H1 (cell line): ENCODE measurements around the gene GPS1. TPM values are rescaled to one million over a fixed set of nuclear protein-coding genes. Genes with fewer than 3 reads are reported as not detected.

Experiments
- CTCF ChIA-PET: fragments of 300-600 bp; sonication (Branson Sonifier 250); formaldehyde crosslinking; loops from one replicate; lab custom pipeline; 2021; ENCODE audit not compliant: partially characterized antibody; lab: Charles Lee
- POLR2A ChIA-PET: fragments of 300-600 bp; sonication (Branson Sonifier 250); formaldehyde crosslinking; loops from one replicate; lab custom pipeline; 2021; ENCODE audit warnings: inconsistent platforms; ENCODE audit not compliant: partially characterized antibody; lab: Charles Lee
- DNase-seq, 2 experiments: peaks; one replicate each; pipeline versions ENCODE4 v3.0.0 to v3.0.0-alpha.2; 2010 to 2022; ENCODE audit warnings: low spot score in 2 of 2, low read depth in 1 of 2, mixed read lengths in 1 of 2
- FAIRE-seq: peaks from 2 replicates; lab custom pipeline; 2011; peaks lifted over from hg19 to GRCh38; lab: Jason Lieb, UNC
- H2AFZ ChIP-seq: 2 replicates; pipeline ENCODE4 v1.8.1; 2012; ENCODE audit warnings: low read length, inconsistent platforms
- H2AK5ac ChIP-seq: 2 replicates; pipeline ENCODE4 v1.6.1; 2013; ENCODE audit warnings: low read depth, low read length
- H2BK120ac ChIP-seq: replicated peaks from 2 replicates; pipeline ENCODE3; 2013; ENCODE audit warnings: low read depth, low read length, inconsistent platforms
- H2BK12ac ChIP-seq: 2 replicates; pipeline ENCODE4 v1.6.1; 2013; ENCODE audit warnings: low read depth, low read length
- H2BK15ac ChIP-seq: 2 replicates; pipeline ENCODE4 v1.6.1; 2013; ENCODE audit warnings: low read length
- H2BK20ac ChIP-seq: 2 replicates; pipeline ENCODE4 v1.6.1; 2013; ENCODE audit warnings: low read length
- H2BK5ac ChIP-seq: 2 replicates; pipeline ENCODE4 v1.6.1; 2013; ENCODE audit warnings: low read depth, low read length
- H3K14ac ChIP-seq: 2 replicates; pipeline ENCODE4 v1.6.1; 2013; ENCODE audit warnings: inconsistent platforms; ENCODE audit not compliant: insufficient read length
- H3K18ac ChIP-seq: 2 replicates; pipeline ENCODE4 v1.6.1; 2013; ENCODE audit warnings: low read length; ENCODE audit errors: extremely low read depth
- H3K23ac ChIP-seq: 2 replicates; pipeline ENCODE4 v1.6.1; 2013; ENCODE audit warnings: inconsistent platforms; ENCODE audit not compliant: insufficient read length
- H3K23me2 ChIP-seq: 2 replicates; pipeline ENCODE4 v1.6.1; 2013; ENCODE audit warnings: low read depth, low read length
- H3K27ac ChIP-seq: 2 replicates; pipeline ENCODE4 v1.6.1; 2011; ENCODE audit warnings: low read depth, low read length, inconsistent platforms
- H3K27me3 ChIP-seq, 4 experiments: replicated peaks in 1 of 4; 1 replicate in 1 of 4; 2 replicates in 3 of 4; pipeline versions ENCODE4 v1.6.1 to v1.8.1; 2011 to 2013; ENCODE audit warnings: low read length in 3 of 4, mild to moderate bottlenecking in 3 of 4, inconsistent platforms in 2 of 4, mixed read lengths in 2 of 4, moderate library complexity in 1 of 4; ENCODE audit not compliant: control insufficient read depth in 3 of 4, insufficient read depth in 3 of 4; ENCODE audit errors: extremely low read depth in 1 of 4
- H3K36me3 ChIP-seq, 4 experiments: 2 replicates each; pipeline versions ENCODE4 v1.6.1 to v1.8.1; 2011 to 2013; ENCODE audit warnings: mild to moderate bottlenecking in 4 of 4, low read length in 3 of 4, moderate library complexity in 2 of 4, control low read depth in 1 of 4, inconsistent platforms in 1 of 4; ENCODE audit not compliant: insufficient read depth in 4 of 4, control insufficient read depth in 2 of 4
- H3K4ac ChIP-seq: replicated peaks from 2 replicates; pipeline ENCODE3; 2013; ENCODE audit warnings: low read length, low read depth, mixed read lengths, inconsistent platforms; ENCODE audit not compliant: insufficient read length
- H3K4me1 ChIP-seq, 4 experiments: replicated peaks in 1 of 4; 1 replicate in 1 of 4; 2 replicates in 3 of 4; pipeline versions ENCODE4 v1.6.1 to v1.8.1; 2011 to 2013; ENCODE audit warnings: low read length in 3 of 4, inconsistent platforms in 2 of 4, mixed read lengths in 1 of 4; ENCODE audit not compliant: insufficient read depth in 4 of 4, control insufficient read depth in 3 of 4
- H3K4me2 ChIP-seq, 2 experiments: 2 replicates each; pipeline versions ENCODE4 v1.6.1 to v1.8.1; 2011 to 2013; ENCODE audit warnings: low read depth in 2 of 2, low read length in 2 of 2, control low read depth in 1 of 2, inconsistent platforms in 1 of 2, mild to moderate bottlenecking in 1 of 2; ENCODE audit not compliant: insufficient read depth in 1 of 2
- H3K4me3 ChIP-seq, 4 experiments: fragments of 200-600, 300-600 bp in 1 of 4; sonication (generic), shearing (Covaris generic), sonication (Bioruptor Twin) in 1 of 4; 2 replicates each; pipeline versions ENCODE4 v1.5.1 to v1.8.1; 2011 to 2016; ENCODE audit warnings: low read length in 4 of 4, low read depth in 3 of 4, control low read depth in 2 of 4, inconsistent platforms in 2 of 4, mild to moderate bottlenecking in 2 of 4, mixed read lengths in 1 of 4, moderate library complexity in 1 of 4; ENCODE audit not compliant: insufficient read depth in 2 of 4; ENCODE audit errors: extremely low read depth in 1 of 4
- H3K56ac ChIP-seq: replicated peaks from 2 replicates; pipeline ENCODE3; 2013; ENCODE audit warnings: low read depth, mild to moderate bottlenecking, mixed read lengths, low read length, inconsistent platforms; ENCODE audit not compliant: insufficient read length
- H3K79me1 ChIP-seq: 2 replicates; pipeline ENCODE4 v1.6.1; 2013; ENCODE audit warnings: low read depth, low read length, control low read depth
- H3K79me2 ChIP-seq, 2 experiments: 2 replicates each; pipeline versions ENCODE4 v1.6.1 to v1.8.1; 2012 to 2013; ENCODE audit warnings: low read length in 2 of 2, mild to moderate bottlenecking in 2 of 2, inconsistent platforms in 1 of 2; ENCODE audit not compliant: insufficient read depth in 2 of 2, control insufficient read depth in 1 of 2
- H3K9ac ChIP-seq, 4 experiments: replicated peaks in 1 of 4; 1 replicate in 1 of 4; 2 replicates in 3 of 4; pipeline versions ENCODE4 v1.6.1 to v1.8.1; 2011 to 2013; ENCODE audit warnings: low read depth in 3 of 4, low read length in 3 of 4, control low read depth in 2 of 4, mild to moderate bottlenecking in 2 of 4, moderate library complexity in 2 of 4, inconsistent platforms in 1 of 4; ENCODE audit errors: extremely low read depth in 1 of 4
- H3K9me3 ChIP-seq, 2 experiments: 2 replicates each; pipeline versions ENCODE4 v1.6.1 to v1.8.1; 2012 to 2013; ENCODE audit warnings: mild to moderate bottlenecking in 2 of 2, moderate library complexity in 2 of 2, control low read depth in 1 of 2, inconsistent platforms in 1 of 2, low read depth in 1 of 2, low read length in 1 of 2, mixed read lengths in 1 of 2; ENCODE audit not compliant: insufficient read depth in 2 of 2
- H4K20me1 ChIP-seq, 2 experiments: replicated peaks in 1 of 2; 2 replicates each; pipeline versions ENCODE3 to v1.8.1; 2011 to 2013; ENCODE audit warnings: inconsistent platforms in 2 of 2, low read length in 2 of 2, mild to moderate bottlenecking in 1 of 2; ENCODE audit not compliant: insufficient read depth in 2 of 2, control insufficient read depth in 1 of 2
- H4K5ac ChIP-seq: 2 replicates; pipeline ENCODE4 v1.6.1; 2013; ENCODE audit warnings: low read length, low read depth, mixed read lengths, inconsistent platforms; ENCODE audit not compliant: insufficient read length
- H4K8ac ChIP-seq: 2 replicates; pipeline ENCODE4 v1.8.0; 2013; ENCODE audit warnings: mild to moderate bottlenecking, moderate library complexity, low read length, inconsistent platforms; ENCODE audit not compliant: insufficient read depth; ENCODE audit errors: extremely low read depth
- H4K91ac ChIP-seq: replicated peaks from 2 replicates; pipeline ENCODE3; 2013; ENCODE audit warnings: low read length, mixed read lengths, inconsistent platforms; ENCODE audit not compliant: insufficient read length
- ATF2 ChIP-seq: IDR thresholded peaks from 2 replicates; pipeline ENCODE4 v1.6.1; 2012; ENCODE audit warnings: low read length, inconsistent platforms
- CBX5 ChIP-seq: fragments of 300-800, 300-1000 bp; sonication (generic); IDR thresholded peaks from 2 replicates; pipeline ENCODE4 v1.7.1; 2016; ENCODE audit warnings: antibody characterized with exemption, low read length, low read depth
- POLR2A ChIP-seq, 2 experiments: IDR thresholded peaks; 1 replicate in 1 of 2; 2 replicates in 1 of 2; pipeline ENCODE4 v1.6.1; 2011; ENCODE audit warnings: low read depth in 2 of 2, low read length in 2 of 2, mild to moderate bottlenecking in 2 of 2; ENCODE audit errors: control extremely low read depth in 1 of 2
- SP1 ChIP-seq: IDR thresholded peaks from 2 replicates; pipeline ENCODE4 v1.6.1; 2011; ENCODE audit warnings: low read depth, low read length
- WGBS, 2 experiments: shearing (Covaris generic) in 1 of 2; methylation state at CpG; one replicate each; pipeline versions ENCODE4 v1.1.6 to v1.1.7; 2013 to 2015; ENCODE audit warnings: low lambda C conversion rate in 2 of 2, mixed read lengths in 2 of 2, inconsistent platforms in 1 of 2, low coverage in 1 of 2, missing lambda C conversion rate in 1 of 2; ENCODE audit not compliant: insufficient replicate concordance in 2 of 2, insufficient coverage in 1 of 2, insufficient read length in 1 of 2; ENCODE audit errors: extremely low coverage in 1 of 2, missing lambda C conversion rate in 1 of 2; 5-methylcytosine and 5-hydroxymethylcytosine counted together
- polyA plus RNA-seq, 7 experiments: library from polyadenylated mRNA; depleted of rRNA in 3 of 7; stranded (reverse) in 5 of 7; unstranded in 2 of 7; fragments of >200 nt in 5 of 7; fragments of 200-250 nt in 2 of 7; gene quantifications; 1 replicate in 5 of 7; 2 replicates in 1 of 7; 4 replicates in 1 of 7; pipeline versions ENCODE4 v1.2.1 to v1.2.3, GENCODE V29; 2011 to 2013; ENCODE audit warnings: missing spikeins in 2 of 7, mixed read lengths in 2 of 7
- total RNA-seq: library from RNA; stranded (reverse); fragmentation: NEBNext Ultra II Directional; extraction: Animal tissue kit (Norgen Biotek cat#: 25700); gene quantifications from 2 replicates; pipeline ENCODE4 v1.2.1, GENCODE V29; 2021

GPS1 gene
- total and polyA plus RNA-seq, 2 of the 8 experiments (the other 6 are each of a cell fraction or from before 2014, with no cell fraction given) = 153 to 277 TPM

GRCh38 chr17:82092094-82092586, 40.4 kb downstream of the GPS1 start:
- Histone ChIP-seq H2BK12ac (no peak overlapping the region), H2AK5ac (no peak overlapping the region), H4K8ac (peak overlapping the region; percentile 68), H3K56ac (no peak overlapping the region), H2BK120ac (no peak overlapping the region), H2BK5ac (no peak overlapping the region), H3K23ac (no peak overlapping the region), H3K4me3 (no peak overlapping the region), H3K79me1 (peaks cover 19% of the 10 kb centered on the region), H2BK20ac (no peak overlapping the region), H4K20me1 (peaks cover 16 to 79% of the 10 kb centered on the region in 2 experiments), H3K14ac (no peak overlapping the region), H3K36me3 (peaks cover 58 to 88% (median 81%) of the 10 kb centered on the region in 4 experiments), H3K9ac (no peak overlapping the region), H3K27ac (no peak overlapping the region), H3K4me2 (no peak overlapping the region), H3K23me2 (peaks cover 7% of the 10 kb centered on the region; the same call in 1 of the 2 replicates), H3K27me3 (no peaks in the 10 kb centered on the region), H4K91ac (no peak overlapping the region), H3K4ac (no peak overlapping the region), H2BK15ac (no peak overlapping the region), H3K79me2 (peaks cover 12 to 32% of the 10 kb centered on the region in 2 experiments; a peak in 3 of 4 replicates), H3K4me1 (peaks cover 0 to 13% (median 10%) of the 10 kb centered on the region in 4 experiments; a peak in 6 of 7 replicates), H4K5ac (no peak overlapping the region), H3K18ac (no peak overlapping the region), H2AFZ (no peak overlapping the region), H3K9me3 (no peaks in the 10 kb centered on the region)
- FAIRE-seq = no peak
- DNase-seq = no peak
- 94% methylated on average over 18 of the region's 23 CpGs; no CpG with 5 or more reads in 1 of the 2 experiments for WGBS, 2 experiments
- POLR2A ChIA-PET = interaction anchor here (0.7 to 8.8 kb wide), 7 partner anchors 10 to 49 kb away, joined by 3 to 105 read pairs (median 3); partner anchors contain the start of gene DUS1L
- CTCF ChIA-PET = interaction anchor here (0.6 to 2.2 kb wide), 5 partner anchors 15 to 235 kb away, joined by 3 to 9 read pairs (median 4); partner anchors contain the start of gene DCXR
- no peak for TF ChIP-seq ATF2
- TF ChIP-seq CBX5 = no peak
- no peak; a peak in 1 of 3 replicates for TF ChIP-seq POLR2A (IDR thresholded peaks at IDR 0.05; ENCODE audit: control extremely low read depth in 1 of 2, low read depth in 2 of 2, low read length in 2 of 2)
- no peak for TF ChIP-seq SP1
